HepG2 (cell line): ENCODE data around the gene EPM2A. TPM values are rescaled to one million over a fixed set of nuclear protein-coding genes. Genes with fewer than 3 reads are reported as not detected.

Experiments
- ATAC-seq: fragments of 200-7000 bp; cut with Tn5 transposase; 3 replicates; pipeline ENCODE4 v1.9.1; 2020; ENCODE audit warnings: mild to moderate bottlenecking, moderate library complexity
- BruUV-seq: library from RNA; stranded (reverse); fragments of 400-500 nt; replicated peaks from 2 replicates; lab custom pipeline; 2021; lab: Mats Ljungman, UMichigan
- CTCF ChIA-PET: fragments of 300-600 bp; formaldehyde crosslinking; extraction: SDS; loops from one replicate; lab custom pipeline; 2021; ENCODE audit warnings: low total read pairs, inconsistent platforms, low intra/inter-chr PET ratio; lab: Yijun Ruan, JAX
- POLR2A ChIA-PET: fragments of 350-600 bp; sonication (Branson Sonifier 250); formaldehyde crosslinking; loops from one replicate; lab custom pipeline; 2020; ENCODE audit warnings: antibody characterized with exemption, inconsistent platforms; lab: Yijun Ruan, JAX
- DNase-seq: peaks from one replicate; pipeline ENCODE4 v3.0.0-alpha.2; 2015; ENCODE audit warnings: low spot score
- FAIRE-seq: peaks from 3 replicates; lab custom pipeline; 2011; peaks lifted over from hg19 to GRCh38; lab: Jason Lieb, UNC
- H2AFZ ChIP-seq: one replicate; pipeline ENCODE4 v1.6.1; 2011; ENCODE audit warnings: low read length, inconsistent platforms
- H3K27ac ChIP-seq: fragments of 300-600 bp; 3 replicates; pipeline ENCODE4 v1.8.0; 2011; ENCODE audit warnings: mixed run types, mild to moderate bottlenecking, mixed read lengths, low read length, inconsistent platforms; ENCODE audit not compliant: insufficient read depth; ENCODE audit errors: extremely low read length
- H3K27me3 ChIP-seq, 2 experiments: fragments of 200-600 bp in 1 of 2; 2 replicates in 1 of 2; 3 replicates in 1 of 2; pipeline versions ENCODE4 v1.6.0 to v1.8.0; 2011; ENCODE audit warnings: low read length in 2 of 2, mild to moderate bottlenecking in 2 of 2, moderate library complexity in 2 of 2, inconsistent platforms in 1 of 2; ENCODE audit not compliant: insufficient read depth in 2 of 2, control insufficient read depth in 1 of 2
- H3K36me3 ChIP-seq, 2 experiments: fragments of 200-600 bp in 1 of 2; replicated peaks in 1 of 2; 2 replicates in 1 of 2; 3 replicates in 1 of 2; pipeline versions ENCODE4 v1.5.1 to v1.8.0; 2011; ENCODE audit warnings: low read length in 2 of 2, inconsistent platforms in 1 of 2; ENCODE audit not compliant: insufficient read depth in 2 of 2, control insufficient read depth in 1 of 2
- H3K4me1 ChIP-seq: 2 replicates; pipeline ENCODE4 v1.5.1; 2012; ENCODE audit warnings: low read length, inconsistent platforms; ENCODE audit not compliant: insufficient read depth
- H3K4me2 ChIP-seq: 2 replicates; pipeline ENCODE4 v1.6.0; 2011; ENCODE audit warnings: low read depth, low read length, inconsistent platforms
- H3K4me3 ChIP-seq, 3 experiments: fragments of 200-600 bp in 1 of 3; sonication (generic), shearing (Covaris generic) in 1 of 3; replicated peaks in 1 of 3; 2 replicates each; pipeline ENCODE4 v1.5.1; 2011 to 2016; ENCODE audit warnings: low read length in 3 of 3, inconsistent platforms in 2 of 3, low read depth in 2 of 3, mild to moderate bottlenecking in 2 of 3, control low read depth in 1 of 3, mixed read lengths in 1 of 3; ENCODE audit not compliant: insufficient read depth in 1 of 3
- H3K79me2 ChIP-seq: one replicate; pipeline ENCODE4 v1.6.1; 2011; ENCODE audit warnings: low read length, inconsistent platforms; ENCODE audit not compliant: insufficient read depth
- H3K9ac ChIP-seq: 2 replicates; pipeline ENCODE4 v1.6.0; 2011; ENCODE audit warnings: mild to moderate bottlenecking, low read depth, low read length, inconsistent platforms; ENCODE audit not compliant: insufficient read depth
- H3K9me3 ChIP-seq: 2 replicates; pipeline ENCODE4 v1.5.1; 2012; ENCODE audit warnings: mild to moderate bottlenecking, low read length
- H4K20me1 ChIP-seq: 2 replicates; pipeline ENCODE4 v1.6.0; 2011; ENCODE audit warnings: inconsistent platforms, mild to moderate bottlenecking, low read length, moderate library complexity; ENCODE audit not compliant: insufficient read depth
- NCOA5 ChIP-seq: sonication (generic); formaldehyde crosslinking; IDR thresholded peaks from 2 replicates; pipeline ENCODE4 v1.4.0; 2020; ENCODE audit warnings: missing genetic modification reagents
- NFIB ChIP-seq: sonication (generic); formaldehyde crosslinking; IDR thresholded peaks from 2 replicates; pipeline ENCODE4 v1.9.0; 2021; ENCODE audit warnings: missing genetic modification reagents, mild to moderate bottlenecking, borderline replicate concordance
- PRMT3 ChIP-seq: sonication (generic); formaldehyde crosslinking; IDR thresholded peaks from 2 replicates; pipeline ENCODE4 v1.8.1; 2022; ENCODE audit warnings: low read depth, mild to moderate bottlenecking, moderate library complexity, missing genetic modification reagents, borderline replicate concordance
- SALL1 ChIP-seq: sonication (generic); formaldehyde crosslinking; IDR thresholded peaks from 2 replicates; pipeline ENCODE4 v1.8.0; 2022; ENCODE audit warnings: mild to moderate bottlenecking, missing genetic modification reagents
- SCMH1 ChIP-seq: sonication (generic); formaldehyde crosslinking; IDR thresholded peaks from 2 replicates; pipeline ENCODE4 v1.9.0; 2021; ENCODE audit warnings: missing genetic modification reagents, mild to moderate bottlenecking, borderline replicate concordance
- SMAD3 ChIP-seq: sonication (generic); formaldehyde crosslinking; IDR thresholded peaks from 2 replicates; pipeline ENCODE4 v1.4.0; 2020; ENCODE audit warnings: missing genetic modification reagents
- YEATS4 ChIP-seq: sonication (generic); formaldehyde crosslinking; IDR thresholded peaks from 2 replicates; pipeline ENCODE4 v1.4.0; 2020; ENCODE audit warnings: missing genetic modification reagents, borderline replicate concordance
- ZNF350 ChIP-seq: sonication (generic); formaldehyde crosslinking; IDR thresholded peaks from 2 replicates; pipeline ENCODE4 v1.4.0; 2020; ENCODE audit warnings: mild to moderate bottlenecking, low read depth, missing genetic modification reagents, borderline replicate concordance
- ZNF747 ChIP-seq: sonication (generic); formaldehyde crosslinking; IDR thresholded peaks from 2 replicates; pipeline ENCODE4 v1.8.1; 2023; ENCODE audit warnings: missing genetic modification reagents, mild to moderate bottlenecking, borderline replicate concordance
- WGBS: methylation state at CpG from one replicate; pipeline ENCODE4 v1.1.6; 2017; ENCODE audit warnings: low lambda C conversion rate; 5-methylcytosine and 5-hydroxymethylcytosine counted together
- in situ Hi-C: cut with HindIII; loops from 2 replicates; pipeline ENCODE4 v1.10.0; 2017; ENCODE audit warnings: low pct_unique_long_range_greater_than_20kb; ENCODE audit not compliant: extremely low pct_ligation_motif_present
- intact Hi-C: fragments of 100-400 bp; cut with micrococcal nuclease; formaldehyde crosslinking; loops from one replicate; pipeline ENCODE4 v1.10.0; 2022; ENCODE audit not compliant: unreplicated experiment
- polyA plus RNA-seq, 8 experiments: library from polyadenylated mRNA; depleted of rRNA in 3 of 8; stranded (reverse) in 7 of 8; unstranded in 1 of 8; fragments of >200 nt; fragmentation: Illumina TruSeq in 4 of 8; extraction: Trizol in 4 of 8; gene quantifications; 2 replicates each; pipeline versions ENCODE4 v1.2.1 to v1.2.3, GENCODE V29; 2011 to 2016; ENCODE audit warnings: low read depth in 4 of 8, missing spikeins in 1 of 8, mixed read lengths in 1 of 8; ENCODE audit not compliant: insufficient read depth in 1 of 8
- total RNA-seq, 5 experiments: library from RNA; depleted of rRNA; stranded (reverse); fragments of >200 nt; fragmentation: Illumina TruSeq; extraction: Trizol; gene quantifications; 2 replicates each; pipeline ENCODE4 v1.2.3, GENCODE V29; 2016; ENCODE audit warnings: low read depth in 1 of 5
- TF ChIP-seq, protein P1 (sequence below): IDR thresholded peaks from 2 replicates; pipeline ENCODE4 v1.6.1; 2016; ENCODE audit warnings: mild to moderate bottlenecking
- TF ChIP-seq, protein P2 (sequence below): sonication (generic); formaldehyde crosslinking; IDR thresholded peaks from 2 replicates; pipeline ENCODE4 v1.5.1; 2020; ENCODE audit warnings: missing genetic modification reagents, mild to moderate bottlenecking, borderline replicate concordance
- TF ChIP-seq, protein P3 (sequence below): IDR thresholded peaks from 2 replicates; pipeline ENCODE4 v1.6.1; 2018; ENCODE audit warnings: missing genetic modification reagents

EPM2A gene
- total and polyA plus RNA-seq, 2 of the 13 experiments (the other 11 are each of a cell fraction or from before 2014, with no cell fraction given) = 4.6 to 9.2 TPM

DNA sequence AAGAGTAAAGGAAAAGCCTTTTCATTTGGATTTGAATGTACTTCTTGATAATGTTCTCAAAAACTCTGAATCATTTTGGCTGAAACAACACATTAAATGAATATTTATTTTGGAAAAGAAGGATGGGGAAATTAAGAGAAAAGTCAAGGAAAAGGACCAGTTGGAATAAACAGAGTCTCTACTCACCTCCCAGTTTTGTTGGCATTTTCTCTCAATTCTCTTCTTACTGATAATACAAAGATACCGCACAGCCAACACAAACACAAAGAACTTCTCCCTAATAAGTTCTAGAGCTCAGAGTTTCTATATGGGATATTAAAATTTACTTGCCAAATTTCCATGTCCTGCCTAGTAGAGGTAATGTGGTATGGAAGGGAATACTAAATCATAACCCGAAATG lies 13.1 kb downstream of the EPM2A start (continued):
- TF ChIP-seq ZNF350 (CRISPR knock-in tag) (no peak), ZNF747 (no peak), SCMH1 (no peak), SALL1 (CRISPR knock-in tag) (no peak)
- TF ChIP-seq, protein P1, sequence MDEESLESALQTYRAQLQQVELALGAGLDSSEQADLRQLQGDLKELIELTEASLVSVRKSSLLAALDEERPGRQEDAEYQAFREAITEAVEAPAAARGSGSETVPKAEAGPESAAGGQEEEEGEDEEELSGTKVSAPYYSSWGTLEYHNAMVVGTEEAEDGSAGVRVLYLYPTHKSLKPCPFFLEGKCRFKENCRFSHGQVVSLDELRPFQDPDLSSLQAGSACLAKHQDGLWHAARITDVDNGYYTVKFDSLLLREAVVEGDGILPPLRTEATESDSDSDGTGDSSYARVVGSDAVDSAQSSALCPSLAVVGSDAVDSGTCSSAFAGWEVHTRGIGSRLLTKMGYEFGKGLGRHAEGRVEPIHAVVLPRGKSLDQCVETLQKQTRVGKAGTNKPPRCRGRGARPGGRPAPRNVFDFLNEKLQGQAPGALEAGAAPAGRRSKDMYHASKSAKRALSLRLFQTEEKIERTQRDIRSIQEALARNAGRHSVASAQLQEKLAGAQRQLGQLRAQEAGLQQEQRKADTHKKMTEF (CRISPR knock-in tag) = no peak

DNA sequence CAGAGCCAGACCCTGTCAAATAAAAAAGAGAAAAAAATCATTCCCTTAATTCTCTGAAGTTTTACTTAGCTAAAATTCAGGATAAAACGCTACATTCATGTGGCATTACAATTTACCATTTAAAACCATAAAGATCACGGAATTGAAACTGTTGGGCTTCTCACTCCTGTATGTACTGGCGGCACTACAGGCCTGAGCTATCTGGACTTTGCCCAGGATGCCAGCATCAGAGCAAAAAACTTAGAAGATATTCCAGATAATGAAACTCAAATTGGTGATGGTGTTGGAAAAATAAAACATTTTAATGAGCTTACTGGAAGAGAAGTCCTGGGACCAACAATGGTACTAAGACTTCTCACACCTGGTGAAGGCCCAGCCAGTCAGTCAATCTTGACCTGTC lies 14.2 kb downstream of the EPM2A start:
- TF ChIP-seq PRMT3 (CRISPR knock-in tag) (no peak), YEATS4 (no peak), SMAD3 (CRISPR knock-in tag) (no peak), NFIB (CRISPR knock-in tag) (no peak), NCOA5 (CRISPR knock-in tag) (no peak)
- TF ChIP-seq, protein P2, sequence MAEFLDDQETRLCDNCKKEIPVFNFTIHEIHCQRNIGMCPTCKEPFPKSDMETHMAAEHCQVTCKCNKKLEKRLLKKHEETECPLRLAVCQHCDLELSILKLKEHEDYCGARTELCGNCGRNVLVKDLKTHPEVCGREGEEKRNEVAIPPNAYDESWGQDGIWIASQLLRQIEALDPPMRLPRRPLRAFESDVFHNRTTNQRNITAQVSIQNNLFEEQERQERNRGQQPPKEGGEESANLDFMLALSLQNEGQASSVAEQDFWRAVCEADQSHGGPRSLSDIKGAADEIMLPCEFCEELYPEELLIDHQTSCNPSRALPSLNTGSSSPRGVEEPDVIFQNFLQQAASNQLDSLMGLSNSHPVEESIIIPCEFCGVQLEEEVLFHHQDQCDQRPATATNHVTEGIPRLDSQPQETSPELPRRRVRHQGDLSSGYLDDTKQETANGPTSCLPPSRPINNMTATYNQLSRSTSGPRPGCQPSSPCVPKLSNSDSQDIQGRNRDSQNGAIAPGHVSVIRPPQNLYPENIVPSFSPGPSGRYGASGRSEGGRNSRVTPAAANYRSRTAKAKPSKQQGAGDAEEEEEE (CRISPR knock-in tag) = no peak
- TF ChIP-seq, protein P3, sequence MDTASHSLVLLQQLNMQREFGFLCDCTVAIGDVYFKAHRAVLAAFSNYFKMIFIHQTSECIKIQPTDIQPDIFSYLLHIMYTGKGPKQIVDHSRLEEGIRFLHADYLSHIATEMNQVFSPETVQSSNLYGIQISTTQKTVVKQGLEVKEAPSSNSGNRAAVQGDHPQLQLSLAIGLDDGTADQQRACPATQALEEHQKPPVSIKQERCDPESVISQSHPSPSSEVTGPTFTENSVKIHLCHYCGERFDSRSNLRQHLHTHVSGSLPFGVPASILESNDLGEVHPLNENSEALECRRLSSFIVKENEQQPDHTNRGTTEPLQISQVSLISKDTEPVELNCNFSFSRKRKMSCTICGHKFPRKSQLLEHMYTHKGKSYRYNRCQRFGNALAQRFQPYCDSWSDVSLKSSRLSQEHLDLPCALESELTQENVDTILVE = no peak
- H3K36me3 ChIP-seq = no peaks in the 10 kb centered on the region
- DNase-seq = no peak
- intact Hi-C loops (no loop called here), in situ Hi-C loops (no loop called here)
- FAIRE-seq = no peak
- H2AFZ ChIP-seq = no peak overlapping the region
- no peak overlapping the region for H3K4me2 ChIP-seq
- no peaks in the 10 kb centered on the region for H4K20me1 ChIP-seq
- no peaks in the 10 kb centered on the region for H3K27me3 ChIP-seq
- no peak overlapping the region for H3K9ac ChIP-seq
- H3K4me1 ChIP-seq = peaks cover 6% of the 10 kb centered on the region; the same call in 1 of the 2 replicates
- ChIA-PET POLR2A (interaction anchor here (1.2 kb wide), 1 partner anchor 14 kb away, joined by 3 read pairs; no protein-coding TSS in a partner anchor), CTCF (no interaction called here)
- no peak for ATAC-seq
- no peaks in the 10 kb centered on the region for H3K79me2 ChIP-seq
- no peak overlapping the region for H3K4me3 ChIP-seq
- H3K9me3 ChIP-seq = no peaks in the 10 kb centered on the region
- H3K27ac ChIP-seq = no peak overlapping the region
- no TSS peak for BruUV-seq
- WGBS = 92% methylated on average over 3 of the region's 3 CpGs
